Urinary bladder (tissue), 4 donors: ENCODE results near the gene GNB1L. TPM values are rescaled to one million over a fixed set of nuclear protein-coding genes. Genes with fewer than 3 reads are reported as not detected.

Experiments used
- DNase-seq: peaks from one replicate; pipeline ENCODE4 v3.0.0-alpha.2; 2015; ENCODE audit errors: extremely low spot score
- H3K27ac ChIP-seq: one replicate; pipeline ENCODE4 v1.5.1; 2013; ENCODE audit warnings: low read depth, mild to moderate bottlenecking, moderate library complexity
- H3K36me3 ChIP-seq: one replicate; pipeline ENCODE4 v1.6.1; 2013; ENCODE audit warnings: mild to moderate bottlenecking, moderate library complexity; ENCODE audit not compliant: insufficient read depth
- H3K4me1 ChIP-seq: one replicate; pipeline ENCODE4 v1.6.1; 2013; ENCODE audit warnings: mild to moderate bottlenecking, moderate library complexity; ENCODE audit not compliant: insufficient read depth
- H3K4me3 ChIP-seq: one replicate; pipeline ENCODE4 v1.5.1; 2013; ENCODE audit warnings: low read depth, low read length
- WGBS: extraction: QIAGEN DNeasy Blood & Tissue Kit; methylation state at CpG from one replicate; pipeline ENCODE4 v1.1.7; 2013; 5-methylcytosine and 5-hydroxymethylcytosine counted together
- polyA plus RNA-seq: library from polyadenylated mRNA; stranded (reverse); fragments of 200-250 nt; gene quantifications from one replicate; pipeline ENCODE4 v1.2.3, GENCODE V29; 2013
- total RNA-seq: library from RNA; depleted of rRNA; stranded (reverse); fragments of >200 nt; gene quantifications from one replicate; pipeline ENCODE4 v1.2.3, GENCODE V29; 2014
- donor health status: healthy with polysubstance abuse.
- donor health status: healthy.

The GNB1L gene
- total and polyA plus RNA-seq, 2 donors: 3.4 to 8.5 TPM

DNA sequence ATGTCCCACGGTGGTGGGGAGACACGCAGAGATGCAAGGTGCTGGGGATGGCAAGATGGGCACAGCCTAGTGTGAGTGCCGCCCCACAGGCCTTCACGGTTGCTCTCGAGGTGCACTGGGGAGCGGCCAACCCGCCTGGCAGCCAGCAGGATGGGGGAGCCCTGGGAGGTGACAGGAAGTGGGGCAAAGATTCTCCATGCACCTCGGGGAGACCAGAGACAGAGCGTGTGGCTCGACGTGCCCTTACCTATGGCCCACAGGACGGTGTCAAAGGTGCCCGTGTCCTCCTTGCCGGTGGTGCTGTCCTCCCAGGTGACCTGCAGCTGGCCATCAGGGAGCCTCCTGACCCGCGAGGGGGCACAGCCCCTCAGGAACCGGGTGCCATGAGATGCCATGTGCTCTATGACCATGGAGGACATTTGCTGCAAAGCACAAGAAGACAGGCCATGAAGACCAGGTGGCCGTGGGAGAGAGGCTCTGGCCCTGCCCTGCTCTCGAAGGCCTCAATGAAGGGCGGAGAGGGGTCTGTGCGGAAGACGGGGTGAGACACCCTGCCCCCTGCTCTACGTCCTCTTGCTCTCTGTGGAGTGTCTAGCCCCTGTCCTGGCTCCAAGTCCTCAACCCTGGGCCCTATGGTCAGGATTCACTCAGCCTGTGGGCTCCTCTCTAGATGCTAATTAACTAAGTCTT, 40.6 kb upstream of the GNB1L start:
- WGBS: 92% methylated on average over 23 of the region's 23 CpGs
- no peak overlapping the region for H3K27ac ChIP-seq
- H3K36me3 ChIP-seq: no peaks in the 10 kb centered on the region
- H3K4me1 ChIP-seq: peaks cover 2% of the 10 kb centered on the region
- no peak overlapping the region for H3K4me3 ChIP-seq
- DNase-seq: no peak

DNA sequence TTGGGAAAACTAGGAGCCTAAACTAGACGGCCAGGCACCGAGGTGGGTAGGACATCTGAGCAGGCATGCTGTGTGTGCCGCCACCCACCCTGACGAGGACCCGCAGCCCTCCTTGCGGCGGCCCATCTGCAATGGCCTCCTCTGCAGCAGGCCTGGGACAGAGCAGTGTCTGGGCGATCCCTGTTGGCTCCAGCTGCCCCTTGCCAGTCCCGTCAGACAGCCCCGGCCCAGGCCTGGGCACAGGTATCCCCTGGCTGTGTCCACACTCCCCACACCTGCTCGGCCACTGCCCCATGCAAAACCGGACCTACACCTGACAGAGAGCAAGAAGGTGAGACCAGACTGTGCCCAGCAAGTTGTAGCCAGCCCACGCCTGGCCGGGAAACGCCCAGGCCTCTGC, 38.7 kb upstream of the GNB1L start:
- peaks cover 2% of the 10 kb centered on the region for H3K4me1 ChIP-seq
- H3K4me3 ChIP-seq: no peak overlapping the region
- no peak overlapping the region for H3K27ac ChIP-seq
- 93% methylated on average over 15 of the region's 15 CpGs for WGBS
- no peaks in the 10 kb centered on the region for H3K36me3 ChIP-seq
- no peak for DNase-seq

DNA sequence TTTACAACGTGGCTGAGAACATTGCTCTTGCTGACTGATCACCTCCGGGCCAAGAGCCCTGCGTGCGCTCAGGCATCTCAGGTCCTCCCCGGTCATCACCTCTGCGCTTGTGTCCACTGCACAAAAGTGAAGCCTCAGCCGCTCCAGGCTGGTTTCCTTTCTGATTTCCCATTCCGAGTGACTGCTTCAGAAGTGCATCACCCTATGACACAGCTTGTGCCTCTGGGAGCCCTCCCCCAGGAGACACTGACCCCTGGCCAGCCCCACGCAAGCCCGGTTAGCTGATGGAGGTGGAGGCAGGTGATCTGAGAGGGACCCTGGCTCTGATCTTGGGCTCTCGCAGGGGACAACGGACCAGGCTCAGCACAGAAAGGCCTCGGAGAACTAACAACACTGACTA, 38.3 kb upstream of the GNB1L start:
- Histone ChIP-seq H3K4me1 (peaks cover 2% of the 10 kb centered on the region), H3K4me3 (no peak overlapping the region), H3K27ac (no peak overlapping the region), H3K36me3 (no peaks in the 10 kb centered on the region)
- WGBS: 82% methylated on average over 13 of the region's 13 CpGs
- DNase-seq: no peak

DNA sequence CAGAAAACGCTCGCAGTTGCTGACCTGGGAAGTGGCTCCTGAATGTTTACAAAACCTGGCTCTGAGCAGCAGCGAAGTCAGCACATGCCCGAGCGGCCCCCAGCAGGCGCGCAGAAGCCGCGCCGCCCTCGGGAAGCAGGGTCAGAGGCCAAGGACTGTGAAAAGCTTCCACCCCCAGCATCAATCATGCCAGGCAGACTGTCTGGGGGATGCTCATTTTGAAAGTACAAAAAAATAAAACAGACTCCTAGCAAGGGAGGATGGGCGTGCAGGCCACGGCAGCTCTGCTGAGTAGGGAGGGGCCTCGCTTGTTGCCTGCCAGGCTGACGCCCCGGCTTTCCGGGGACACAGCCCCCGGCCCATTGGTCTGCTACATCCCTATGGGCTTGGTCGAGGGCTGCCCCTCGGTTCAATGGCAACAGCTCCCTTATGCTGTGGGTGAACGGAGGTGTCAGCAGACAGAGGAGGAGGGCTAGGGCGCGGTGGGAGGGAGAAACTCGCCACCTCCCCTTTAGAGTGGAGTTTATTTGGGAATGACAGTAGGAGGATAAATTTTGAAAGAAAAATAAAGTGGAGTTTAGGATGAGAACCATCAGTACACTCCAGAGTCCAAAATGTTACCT, 37.7 kb upstream of the GNB1L start:
- H3K4me1 ChIP-seq: peaks cover 2% of the 10 kb centered on the region
- 46% methylated on average over 24 of the region's 24 CpGs for WGBS
- no peak overlapping the region for H3K27ac ChIP-seq
- no peak overlapping the region for H3K4me3 ChIP-seq
- no peak for DNase-seq
- no peaks in the 10 kb centered on the region for H3K36me3 ChIP-seq

DNA sequence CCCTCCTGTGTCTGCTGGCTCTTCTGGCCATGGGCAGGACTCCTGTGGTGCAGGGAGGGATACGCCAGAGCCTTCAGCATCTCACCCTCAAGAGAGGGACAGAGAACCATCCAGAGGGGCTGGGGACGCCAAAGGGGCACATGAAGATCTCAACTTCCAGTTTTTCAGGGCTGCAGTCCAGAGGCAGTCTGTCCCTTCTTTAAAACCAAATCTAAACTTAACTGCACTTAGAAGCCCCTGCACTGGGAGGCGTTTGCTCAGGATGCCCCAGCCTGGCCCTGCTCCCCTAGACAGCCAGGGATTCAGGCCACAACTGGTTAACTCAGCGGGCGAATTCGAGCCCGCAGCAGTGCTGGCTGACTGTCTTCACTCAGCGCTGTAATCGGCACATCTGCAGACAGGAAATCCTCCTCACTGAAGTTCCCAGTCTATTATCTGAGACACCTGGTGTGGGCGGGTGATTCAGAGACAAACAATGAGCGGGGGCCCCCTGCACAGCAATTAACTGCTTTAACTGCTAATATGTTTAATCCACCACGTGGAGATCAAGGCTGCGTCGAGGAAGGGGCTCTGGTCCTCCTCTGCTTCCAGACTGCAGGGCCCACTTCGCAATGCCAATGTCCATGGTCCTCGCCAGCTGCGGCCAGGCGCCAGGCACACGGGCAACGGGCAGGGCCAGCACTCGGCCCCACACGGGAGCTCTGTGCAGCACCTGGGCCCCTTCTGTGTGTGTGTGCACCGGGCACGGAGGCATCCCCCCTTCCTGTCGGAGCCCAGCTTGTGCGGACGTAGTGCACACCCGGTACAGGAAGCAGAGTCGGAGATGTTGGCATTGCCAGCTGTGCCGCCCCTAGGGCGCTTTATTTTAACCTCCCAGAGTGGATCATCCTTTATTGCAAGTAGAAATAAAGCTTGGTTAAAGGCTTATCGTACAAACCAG, 36.9 kb upstream of the GNB1L start:
- WGBS: 42% methylated on average over 32 of the region's 32 CpGs
- no peak for DNase-seq
- H3K27ac ChIP-seq: no peak overlapping the region
- no peaks in the 10 kb centered on the region for H3K36me3 ChIP-seq
- peaks cover 2% of the 10 kb centered on the region for H3K4me1 ChIP-seq
- no peak overlapping the region for H3K4me3 ChIP-seq

DNA sequence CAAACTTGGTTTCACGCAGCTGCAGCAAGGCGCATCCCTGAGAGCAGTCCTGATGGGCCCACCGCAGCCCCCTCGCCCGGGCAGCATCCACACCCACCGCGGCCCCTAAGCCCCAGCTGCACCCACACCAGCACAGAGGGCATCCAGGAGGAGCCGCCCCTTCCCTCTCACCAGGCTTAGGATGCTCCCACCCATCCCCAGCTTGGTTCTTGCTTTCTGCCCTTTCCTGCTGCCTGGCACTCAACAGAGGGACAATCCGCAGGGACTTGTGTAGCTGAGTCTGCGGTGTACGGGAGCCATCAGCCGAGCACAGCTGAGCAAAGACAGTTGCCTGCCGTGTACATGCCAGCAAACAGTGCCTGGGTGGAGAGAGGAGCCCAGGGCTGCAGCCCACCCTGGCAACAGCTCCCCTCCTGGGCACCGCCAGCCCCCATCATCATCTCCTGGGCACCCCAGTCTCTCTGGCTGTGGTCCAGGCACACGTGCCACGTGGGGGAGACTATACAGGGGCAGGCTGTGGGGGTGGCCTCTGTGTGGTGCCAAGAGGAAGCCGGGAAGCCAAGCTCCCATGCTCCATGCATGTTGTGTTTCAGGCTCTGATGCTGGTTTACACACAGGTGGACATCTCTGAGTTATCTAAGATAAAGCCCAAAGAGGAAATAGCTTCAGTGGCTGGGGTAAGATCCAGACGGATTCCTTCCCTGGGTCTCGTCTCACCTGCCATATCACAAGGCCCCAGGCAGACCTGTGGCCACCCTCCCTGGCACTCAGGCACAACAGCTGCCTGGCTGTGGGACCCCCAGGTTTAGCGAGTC, 36.0 kb upstream of the GNB1L start:
- no peak for DNase-seq
- H3K27ac ChIP-seq: no peak overlapping the region
- no peaks in the 10 kb centered on the region for H3K36me3 ChIP-seq
- 83% methylated on average over 20 of the region's 20 CpGs for WGBS
- H3K4me3 ChIP-seq: no peak overlapping the region
- peaks cover 2% of the 10 kb centered on the region for H3K4me1 ChIP-seq

DNA sequence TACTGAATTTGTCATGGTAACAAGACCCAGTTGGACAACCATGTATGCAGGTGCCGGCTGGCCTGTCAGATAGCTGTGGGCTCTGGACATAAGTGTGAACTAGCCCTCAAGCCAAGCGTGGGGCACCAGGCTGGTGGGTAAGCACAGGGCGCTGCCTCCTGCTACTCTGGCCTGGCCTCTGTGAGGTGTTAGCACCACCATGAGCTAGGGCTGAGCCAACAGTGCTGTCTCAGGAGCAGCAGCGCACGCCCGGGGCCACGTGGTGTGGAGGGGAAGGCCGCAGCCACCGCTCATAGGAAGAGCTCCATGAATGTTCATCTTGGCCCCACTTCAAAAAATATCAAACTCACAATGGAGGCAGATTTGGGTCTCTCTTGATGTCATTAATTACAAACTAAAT, 35.3 kb upstream of the GNB1L start:
- no peak for DNase-seq
- H3K36me3 ChIP-seq: no peaks in the 10 kb centered on the region
- no peak overlapping the region for H3K27ac ChIP-seq
- H3K4me1 ChIP-seq: peaks cover 2% of the 10 kb centered on the region
- 92% methylated on average over 9 of the region's 9 CpGs for WGBS
- H3K4me3 ChIP-seq: no peak overlapping the region

DNA sequence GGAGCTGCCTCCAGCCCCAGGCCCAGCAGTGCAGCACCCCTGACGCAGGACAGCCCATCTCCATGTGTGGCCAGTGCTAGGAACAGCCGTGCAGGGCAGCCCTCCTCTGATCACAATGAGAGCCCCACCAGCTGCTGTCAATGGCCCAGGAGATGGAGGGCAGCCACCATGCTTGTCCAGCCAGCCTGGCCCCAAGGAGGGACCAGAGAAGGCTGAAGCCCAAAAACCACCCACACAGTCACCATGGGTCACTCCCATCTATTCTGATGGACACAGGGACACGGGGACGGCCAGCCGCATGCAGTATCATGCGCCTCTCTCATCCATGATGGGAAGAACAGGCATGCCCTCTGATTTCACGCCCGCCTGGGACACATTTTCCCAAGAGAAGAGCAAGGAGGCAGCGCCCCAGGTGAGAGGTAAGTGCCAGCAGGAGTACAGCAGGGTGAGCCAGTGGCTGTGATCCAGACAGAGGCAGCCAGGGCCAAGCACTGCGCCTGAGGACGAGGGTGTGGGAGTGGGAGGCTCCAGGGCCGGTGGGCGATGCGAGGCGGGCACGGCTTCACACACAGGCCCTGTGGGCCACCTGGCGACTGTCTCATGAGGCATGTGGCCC, 33.6 kb upstream of the GNB1L start:
- H3K36me3 ChIP-seq: no peaks in the 10 kb centered on the region
- 94% methylated on average over 17 of the region's 17 CpGs for WGBS

DNA sequence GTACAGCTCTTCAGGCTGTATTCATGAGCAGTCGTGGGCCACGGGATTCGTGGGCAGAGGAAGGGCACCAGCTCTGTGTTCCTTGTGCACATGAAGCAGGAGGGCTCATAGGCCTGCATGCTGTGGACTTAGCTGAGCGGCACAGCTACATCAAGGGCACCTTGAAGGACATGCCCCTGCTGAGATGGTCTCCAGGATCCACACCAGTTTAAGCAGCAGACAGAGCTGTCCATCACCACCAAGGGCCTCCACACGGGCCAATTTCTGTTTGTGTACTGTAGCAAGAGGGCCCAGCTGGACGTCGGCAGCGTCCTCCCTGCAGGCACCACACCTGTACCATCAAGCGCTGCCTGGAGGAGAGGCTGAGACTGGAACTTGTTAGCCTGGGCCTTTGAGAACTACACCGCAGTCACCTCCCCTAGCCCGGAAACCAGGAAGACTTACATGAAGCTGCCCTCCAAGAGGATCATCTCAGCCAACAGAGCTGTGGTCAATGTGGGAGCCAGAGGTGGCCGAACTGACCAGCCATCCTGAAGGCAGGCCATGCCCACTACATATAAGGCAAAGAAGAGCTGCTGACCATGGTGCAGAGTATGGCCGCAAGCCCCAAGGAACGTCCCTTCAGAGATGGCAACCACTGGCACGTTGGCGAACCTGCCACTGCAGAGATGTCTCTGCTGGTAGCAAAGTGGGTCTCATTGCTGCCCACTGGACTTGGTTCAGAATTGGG, 32.7 kb upstream of the GNB1L start:
- DNase-seq: no peak
- WGBS: 92% methylated on average over 16 of the region's 16 CpGs
- Histone ChIP-seq H3K27ac (no peak overlapping the region), H3K4me3 (no peak overlapping the region), H3K4me1 (peaks cover under 1% of the 10 kb centered on the region), H3K36me3 (no peaks in the 10 kb centered on the region)

More for the DNA sequence above, 33.6 kb upstream of the GNB1L start:
- Histone ChIP-seq H3K27ac (no peak overlapping the region), H3K4me1 (peaks cover 2% of the 10 kb centered on the region), H3K4me3 (no peak overlapping the region)
- no peak for DNase-seq

DNA sequence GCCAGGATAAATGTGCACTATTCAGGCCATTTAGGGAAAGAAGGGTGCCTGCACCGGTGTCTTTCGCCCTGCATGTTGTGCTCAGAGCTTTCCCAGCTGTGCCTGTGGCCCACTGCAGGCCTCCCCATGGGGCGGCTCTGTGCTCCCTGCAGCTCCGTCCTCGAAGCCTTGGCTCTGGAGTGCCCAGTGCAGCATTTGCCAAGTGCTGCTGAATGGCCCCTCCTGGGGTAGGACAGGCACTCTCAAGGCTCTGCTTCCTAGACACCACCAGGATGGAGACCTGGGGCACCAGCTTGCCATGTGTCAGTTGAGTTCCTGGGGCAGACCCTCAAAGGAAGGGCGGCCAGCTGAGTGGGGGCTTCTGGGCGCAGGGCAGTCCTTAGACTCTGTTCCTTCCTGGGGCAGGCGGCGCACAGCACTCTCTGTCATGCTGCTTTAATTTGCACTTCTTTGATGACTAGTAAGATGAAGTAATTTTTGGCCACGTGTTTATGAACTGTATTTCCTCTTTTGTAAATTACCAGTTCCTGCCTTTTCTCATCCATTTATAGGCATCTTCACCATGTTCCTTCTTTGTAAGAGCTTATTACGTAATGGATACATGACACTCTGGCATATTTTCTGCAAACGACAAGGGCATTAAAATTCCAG, 32.1 kb upstream of the GNB1L start:
- 80% methylated on average over 12 of the region's 12 CpGs for WGBS
- Histone ChIP-seq H3K27ac (no peak overlapping the region), H3K4me1 (no peaks in the 10 kb centered on the region), H3K4me3 (no peak overlapping the region), H3K36me3 (no peaks in the 10 kb centered on the region)
- no peak for DNase-seq

DNA sequence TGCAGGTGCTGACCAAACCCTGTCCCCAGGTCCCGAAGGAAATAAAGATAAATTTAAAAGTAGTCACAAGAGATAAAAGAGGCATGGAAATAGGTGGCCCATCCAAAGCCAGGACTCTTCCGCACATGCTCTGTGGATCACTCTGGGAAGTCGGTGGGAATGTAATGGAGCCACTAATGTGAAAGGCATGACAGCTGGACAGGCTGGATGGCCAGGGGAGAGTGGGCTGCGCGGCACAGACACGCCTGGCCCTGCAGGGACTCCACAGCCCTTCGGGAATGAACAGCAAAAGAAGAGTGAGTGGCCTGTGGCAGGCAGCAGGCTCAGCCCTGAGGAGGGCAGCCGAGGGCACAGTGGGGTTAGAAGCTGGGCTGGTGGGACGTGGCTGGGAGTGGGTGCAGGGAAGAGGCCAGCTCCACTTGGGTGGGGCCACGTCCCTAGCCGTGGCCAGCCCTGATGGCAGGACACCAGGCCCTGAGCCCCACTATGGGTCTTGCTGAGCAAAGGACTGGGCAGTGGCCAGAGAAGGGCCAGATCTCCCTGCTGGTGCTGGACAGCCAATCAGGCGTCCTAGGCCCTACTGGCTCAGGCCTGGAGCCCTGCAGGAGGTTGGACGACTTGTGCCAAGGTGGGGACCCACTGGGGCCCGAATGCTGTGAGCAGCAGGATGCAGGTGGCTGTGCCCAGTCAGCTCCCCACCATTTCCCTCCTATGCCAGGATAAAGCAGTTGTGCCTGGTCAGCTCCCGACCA, 31.3 kb upstream of the GNB1L start:
- no peak overlapping the region for H3K4me3 ChIP-seq
- no peak overlapping the region for H3K27ac ChIP-seq
- peaks cover 3% of the 10 kb centered on the region for H3K4me1 ChIP-seq
- H3K36me3 ChIP-seq: no peaks in the 10 kb centered on the region
- 82% methylated on average over 15 of the region's 15 CpGs for WGBS
- no peak for DNase-seq
